Endothelial cell of umbilical vein (primary cell): ENCODE results near the gene FLRT2. TPM values are rescaled to one million over a fixed set of nuclear protein-coding genes. Genes with fewer than 3 reads are reported as not detected.

Experiments used
- BruUV-seq: library from RNA; stranded (reverse); fragments of 400-500 nt; replicated peaks from 2 replicates; lab custom pipeline; 2021; lab: Mats Ljungman, UMichigan
- CTCF ChIA-PET: fragments of 300-600, 350-600 bp; sonication (Branson Sonifier 250); formaldehyde crosslinking; loops from one replicate; lab custom pipeline; 2021; ENCODE audit warnings: antibody characterized with exemption, inconsistent platforms; lab: Charles Lee
- POLR2A ChIA-PET: fragments of 300-600, 350-600 bp; sonication (Branson Sonifier 250); formaldehyde crosslinking; loops from one replicate; lab custom pipeline; 2021; ENCODE audit warnings: antibody characterized with exemption, inconsistent platforms; lab: Charles Lee
- DNase-seq: peaks from one replicate; pipeline ENCODE4 v3.0.0-alpha.2; 2011; ENCODE audit warnings: low read depth, low spot score
- FAIRE-seq: peaks from 2 replicates; lab custom pipeline; 2011; peaks lifted over from hg19 to GRCh38; lab: Jason Lieb, UNC
- H2AFZ ChIP-seq: 2 replicates; pipeline ENCODE4 v1.6.0; 2012; ENCODE audit warnings: low read depth, low read length, control low read depth, inconsistent platforms
- H3K27ac ChIP-seq: 2 replicates; pipeline ENCODE4 v1.5.1; 2011; ENCODE audit warnings: low read depth, mild to moderate bottlenecking, control low read depth, low read length, moderate library complexity; ENCODE audit not compliant: insufficient read depth
- H3K27me3 ChIP-seq, 2 experiments: 2 replicates each; pipeline versions ENCODE4 v1.6.0 to v1.6.1; 2011; ENCODE audit warnings: low read length in 2 of 2, mixed read lengths in 1 of 2; ENCODE audit not compliant: control insufficient read depth in 2 of 2, insufficient read depth in 2 of 2
- H3K36me3 ChIP-seq, 2 experiments: 2 replicates in 1 of 2; 3 replicates in 1 of 2; pipeline ENCODE4 v1.5.1; 2011; ENCODE audit warnings: low read length in 2 of 2, mild to moderate bottlenecking in 1 of 2, moderate library complexity in 1 of 2; ENCODE audit not compliant: control insufficient read depth in 2 of 2, insufficient read depth in 2 of 2; ENCODE audit errors: extremely low read depth in 1 of 2
- H3K4me1 ChIP-seq: 3 replicates; pipeline ENCODE4 v1.5.1; 2011; ENCODE audit warnings: mild to moderate bottlenecking, low read length; ENCODE audit not compliant: control insufficient read depth, insufficient read depth; ENCODE audit errors: extremely low read depth
- H3K4me2 ChIP-seq: 2 replicates; pipeline ENCODE4 v1.6.1; 2011; ENCODE audit warnings: low read length, control low read depth, mixed read lengths; ENCODE audit not compliant: insufficient read depth
- H3K4me3 ChIP-seq, 3 experiments: fragments of 200-600 bp in 1 of 3; sonication (generic), shearing (Covaris generic) in 1 of 3; replicated peaks in 1 of 3; 2 replicates each; pipeline ENCODE4 v1.5.1; 2011 to 2016; ENCODE audit warnings: control low read depth in 3 of 3, low read length in 3 of 3, mild to moderate bottlenecking in 2 of 3, inconsistent platforms in 1 of 3, low read depth in 1 of 3, moderate library complexity in 1 of 3; ENCODE audit not compliant: insufficient read depth in 1 of 3
- H3K79me2 ChIP-seq: 2 replicates; pipeline ENCODE4 v1.6.0; 2012; ENCODE audit warnings: low read length, inconsistent platforms; ENCODE audit not compliant: control insufficient read depth, insufficient read depth
- H3K9ac ChIP-seq: replicated peaks from 2 replicates; pipeline ENCODE3; 2011; ENCODE audit warnings: low read length, control low read depth; ENCODE audit not compliant: insufficient read depth; ENCODE audit errors: extremely low read depth
- H3K9me1 ChIP-seq: replicated peaks from 3 replicates; pipeline ENCODE4 v1.6.0; 2011; ENCODE audit warnings: mild to moderate bottlenecking, low read length; ENCODE audit not compliant: control insufficient read depth, insufficient read depth; ENCODE audit errors: extremely low read depth
- H3K9me3 ChIP-seq: replicated peaks from 2 replicates; pipeline ENCODE4 v1.5.1; 2012; ENCODE audit warnings: low read length, inconsistent platforms; ENCODE audit not compliant: control insufficient read depth, insufficient read depth
- H4K20me1 ChIP-seq: replicated peaks from 2 replicates; pipeline ENCODE3; 2011; ENCODE audit warnings: mild to moderate bottlenecking, low read length; ENCODE audit not compliant: control insufficient read depth, insufficient read depth; ENCODE audit errors: extremely low read depth
- CTCF ChIP-seq, 2 donors: IDR thresholded peaks; 1 replicate in 1 of 2; 2 replicates in 1 of 2; pipeline ENCODE4 v1.5.1; 2011; ENCODE audit warnings: low read length in 2 of 2, mild to moderate bottlenecking in 2 of 2, moderate library complexity in 2 of 2, control low read depth in 1 of 2, inconsistent platforms in 1 of 2, low read depth in 1 of 2; ENCODE audit not compliant: insufficient read depth in 1 of 2; ENCODE audit errors: extremely low read depth in 1 of 2
- EZH2 ChIP-seq: IDR thresholded peaks from 2 replicates; pipeline ENCODE4 v1.6.1; 2012; ENCODE audit warnings: borderline replicate concordance, low read depth, mild to moderate bottlenecking, moderate library complexity, low read length, inconsistent platforms; ENCODE audit not compliant: severe bottlenecking
- FOS ChIP-seq: IDR thresholded peaks from 2 replicates; pipeline ENCODE4 v1.6.1; 2011; ENCODE audit warnings: mild to moderate bottlenecking, low read length, moderate library complexity, borderline replicate concordance; ENCODE audit not compliant: insufficient read depth
- GATA2 ChIP-seq: IDR thresholded peaks from 2 replicates; pipeline ENCODE4 v1.7.0; 2011; ENCODE audit warnings: low read depth, mild to moderate bottlenecking, moderate library complexity, mixed read lengths, low read length; ENCODE audit not compliant: insufficient read length, insufficient read depth
- JUN ChIP-seq: IDR thresholded peaks from 2 replicates; pipeline ENCODE4 v1.6.1; 2011; ENCODE audit warnings: borderline replicate concordance, low read depth; ENCODE audit not compliant: insufficient read length, insufficient read depth
- MAX ChIP-seq: IDR thresholded peaks from 2 replicates; pipeline ENCODE4 v1.6.1; 2011; ENCODE audit not compliant: insufficient read depth, insufficient read length
- MYC ChIP-seq: IDR thresholded peaks from one replicate; pipeline ENCODE4 v1.6.1; 2011; ENCODE audit warnings: mild to moderate bottlenecking, low read depth, low read length
- POLR2A ChIP-seq: IDR thresholded peaks from 2 replicates; pipeline ENCODE4 v1.6.1; 2012; ENCODE audit warnings: low read depth, mild to moderate bottlenecking, control low read depth, low read length
- POLR2AphosphoS5 ChIP-seq: IDR thresholded peaks from 2 replicates; pipeline ENCODE4 v1.6.1; 2012; ENCODE audit warnings: low read depth, mild to moderate bottlenecking, control low read depth, low read length, moderate library complexity; ENCODE audit not compliant: insufficient read depth
- dilution Hi-C: fragments of 300-500 bp; cut with MboI; formaldehyde crosslinking; loops from one replicate; pipeline ENCODE4 v1.15.0; 2019; ENCODE audit warnings: low sequenced_read_pairs; ENCODE audit not compliant: extremely low pct_ligation_motif_present
- intact Hi-C: fragments of 100-400 bp; cut with micrococcal nuclease; formaldehyde crosslinking; loops from one replicate; pipeline ENCODE4 v1.10.0; 2022
- polyA plus RNA-seq, 4 experiments: library from polyadenylated mRNA; depleted of rRNA in 3 of 4; stranded (reverse) in 3 of 4; unstranded in 1 of 4; fragments of >200 nt; gene quantifications; 2 replicates each; pipeline versions ENCODE4 v1.2.1 to v1.2.3, GENCODE V29; 2011 to 2012; ENCODE audit warnings: missing spikeins in 1 of 4
- total RNA-seq: library from RNA; stranded (reverse); gene quantifications from 2 replicates; pipeline ENCODE4 v1.2.3, GENCODE V29; 2021

The FLRT2 gene
- total and polyA plus RNA-seq, 2 donors (not counting 3 experiments of a cell fraction or from before 2014, with no cell fraction given), result 202 to 229 TPM

- dilution Hi-C loops (no loop called here), intact Hi-C loops (no loop called here)
- Histone ChIP-seq H3K79me2 (no peaks in the 10 kb centered on the region), H2AFZ (no peak overlapping the region), H3K4me2 (no peak overlapping the region), H3K9me1 (no peaks in the 10 kb centered on the region), H3K9ac (no peak overlapping the region), H3K9me3 (no peaks in the 10 kb centered on the region), H3K4me3 (no peak overlapping the region), H3K36me3 (no peaks in the 10 kb centered on the region), H4K20me1 (no peaks in the 10 kb centered on the region), H3K27ac (no peak overlapping the region), H3K4me1 (no peaks in the 10 kb centered on the region), H3K27me3 (peaks cover 0 to 1% of the 10 kb centered on the region in 2 experiments)
- DNase-seq, result no peak
- BruUV-seq, result no TSS peak
- TF ChIP-seq MAX, result no peak
- no peak for TF ChIP-seq EZH2
- no peak for TF ChIP-seq MYC
- no peak for TF ChIP-seq FOS
- no peak for TF ChIP-seq POLR2A
- TF ChIP-seq GATA2, result no peak
- no peak for TF ChIP-seq POLR2AphosphoS5
- TF ChIP-seq CTCF (IDR thresholded peaks at IDR 0.05; ENCODE audit: extremely low read depth in 1 of 2, insufficient read depth in 1 of 2, low read depth in 1 of 2, low read length in 2 of 2), result no peak
- TF ChIP-seq JUN, result no peak
- ChIA-PET POLR2A (no interaction called here), CTCF (no interaction called here)
- FAIRE-seq, result no peak
These were observed 114.3 kb downstream of the FLRT2 start for GRCh38 chr14:85644211-85644610.
